NCI-H1048 (cell line): ENCODE results near the gene TRIM66.

Source experiments
- DNase-seq: peaks from one replicate; lab custom pipeline; 2025; lab: John Stamatoyannopoulos, UW

Gene TRIM66

DNA sequence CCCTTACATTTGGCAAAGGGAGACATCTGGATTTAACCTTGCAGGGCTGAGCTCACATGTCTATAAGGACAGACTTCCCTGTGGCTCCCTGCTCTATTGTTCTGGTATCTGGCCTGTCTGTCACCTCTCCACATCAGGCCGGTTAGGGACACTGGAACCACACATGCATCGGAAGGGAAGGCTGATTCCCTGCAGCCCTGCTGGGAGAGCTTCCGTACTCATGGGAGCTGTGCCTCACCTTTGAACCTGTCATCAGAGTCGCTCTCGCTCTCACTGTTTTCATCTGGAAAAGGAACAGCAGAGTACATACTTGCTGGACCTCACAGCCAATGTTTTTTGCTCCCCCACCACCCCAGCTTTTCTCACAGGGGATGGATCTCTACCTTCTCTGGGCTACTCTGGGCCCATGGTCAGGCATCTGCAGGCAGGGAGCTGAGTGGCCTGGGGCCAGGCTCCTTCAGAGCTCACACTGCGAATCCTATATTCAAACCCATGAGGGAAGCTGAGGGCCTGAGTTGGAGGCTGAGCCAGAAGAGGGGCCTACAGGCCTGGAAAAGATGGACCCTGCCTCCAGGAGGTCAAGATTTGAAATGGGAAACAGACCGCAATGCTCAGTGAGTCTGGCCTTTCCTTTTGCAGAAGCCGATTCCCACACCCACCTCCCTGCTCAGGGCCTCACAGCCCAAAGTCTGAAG, 31.4 kb upstream of the TRIM66 start:
- DNase-seq = no peak

DNA sequence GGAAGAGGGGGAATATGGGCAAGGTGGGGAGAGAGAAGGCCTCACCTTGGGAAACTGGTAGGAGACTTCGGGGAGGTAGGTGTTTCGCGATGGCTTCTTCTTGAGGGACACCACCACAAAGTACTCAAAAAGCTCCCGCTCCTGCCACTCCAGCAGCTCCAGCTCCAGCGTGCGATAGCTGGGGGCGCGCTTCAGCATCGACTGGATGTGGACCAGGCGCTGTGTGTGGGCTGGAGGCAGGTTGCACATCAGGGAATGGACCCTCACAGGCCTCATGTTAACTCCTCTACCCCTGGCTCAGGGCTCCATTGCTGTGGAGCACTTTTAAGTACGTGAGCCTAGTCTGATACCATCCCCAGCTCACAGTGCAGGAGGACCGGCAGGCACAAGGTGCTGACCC, 30.0 kb upstream of the TRIM66 start:
- no peak for DNase-seq

DNA sequence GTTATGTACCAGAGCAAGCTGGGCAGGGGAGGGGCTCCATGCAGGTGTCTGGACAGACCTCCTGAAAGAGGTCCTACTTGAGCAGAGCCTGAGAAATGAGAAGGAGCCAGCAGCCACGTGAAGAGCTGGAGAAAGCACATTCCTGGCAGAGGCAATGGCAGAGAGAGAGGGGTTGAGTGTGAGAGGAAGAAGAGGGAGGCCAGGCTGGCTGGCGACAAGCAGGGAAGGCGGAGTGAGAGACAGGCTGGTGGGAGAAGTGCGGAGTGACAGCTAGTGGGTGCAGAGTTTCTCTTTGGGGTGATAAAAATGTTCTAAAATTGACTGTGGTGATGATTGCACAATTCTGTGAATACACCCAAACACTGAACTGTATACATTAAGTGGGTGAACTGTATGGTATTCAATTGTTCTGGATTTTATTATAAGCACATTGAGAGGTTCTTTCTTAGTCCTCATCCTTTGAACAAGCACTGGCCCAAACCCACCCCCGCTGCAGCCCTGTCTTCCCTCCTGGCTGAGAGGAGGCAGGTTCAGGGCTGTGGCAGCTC, 29.5 kb upstream of the TRIM66 start:
- no peak for DNase-seq

DNA sequence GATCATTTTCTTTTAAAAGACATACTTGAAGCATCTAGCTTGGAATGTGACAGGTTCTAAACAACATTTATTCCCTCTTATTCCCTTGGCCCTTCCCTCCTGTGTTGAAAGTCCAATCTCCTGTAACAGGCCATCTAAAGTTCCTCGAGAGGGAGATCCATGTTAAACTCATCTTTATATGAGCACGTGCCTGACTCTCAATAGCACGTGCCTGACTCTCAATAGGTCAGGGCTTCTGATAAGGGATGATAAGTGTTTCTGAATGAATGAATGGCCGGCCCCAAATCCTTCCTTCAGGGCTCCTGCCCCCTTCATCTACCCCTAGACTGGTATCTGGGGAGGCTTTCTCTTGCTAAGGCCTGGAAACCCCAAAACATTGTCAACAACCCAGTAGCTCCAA, 27.3 kb upstream of the TRIM66 start:
- no peak for DNase-seq

DNA sequence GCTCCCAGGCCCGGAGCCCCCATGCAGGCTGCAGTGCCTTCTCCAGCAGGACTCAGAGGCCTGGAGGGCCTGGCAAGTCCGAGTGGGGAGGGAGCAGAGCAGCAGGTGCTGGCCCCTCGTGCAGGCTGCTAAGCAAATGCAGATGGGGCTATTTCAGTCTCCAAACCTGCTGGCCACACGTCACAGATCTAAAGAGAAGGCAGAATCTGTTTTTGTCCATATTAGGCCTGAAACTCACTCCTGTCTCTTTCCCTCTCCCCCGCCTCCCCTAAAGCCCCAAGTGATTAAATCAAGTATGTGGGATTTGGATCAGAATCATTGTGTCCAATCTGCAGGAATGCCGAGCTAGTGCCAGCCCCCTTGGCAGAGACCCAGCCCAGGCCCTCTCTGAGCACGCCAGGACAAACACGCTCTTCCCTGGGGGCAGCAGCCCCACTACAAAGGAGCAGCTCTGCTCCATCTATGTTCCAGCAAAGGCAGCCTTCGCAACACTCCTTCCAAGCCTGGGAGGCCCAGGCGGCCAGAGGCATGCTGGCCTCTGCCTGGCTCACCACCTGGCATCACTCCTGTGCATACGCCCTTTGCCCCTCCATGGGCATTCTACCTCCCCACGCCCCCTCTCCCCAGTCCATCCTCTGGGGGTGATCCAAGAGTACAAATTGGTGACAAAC, 26.7 kb upstream of the TRIM66 start:
- no peak for DNase-seq

DNA sequence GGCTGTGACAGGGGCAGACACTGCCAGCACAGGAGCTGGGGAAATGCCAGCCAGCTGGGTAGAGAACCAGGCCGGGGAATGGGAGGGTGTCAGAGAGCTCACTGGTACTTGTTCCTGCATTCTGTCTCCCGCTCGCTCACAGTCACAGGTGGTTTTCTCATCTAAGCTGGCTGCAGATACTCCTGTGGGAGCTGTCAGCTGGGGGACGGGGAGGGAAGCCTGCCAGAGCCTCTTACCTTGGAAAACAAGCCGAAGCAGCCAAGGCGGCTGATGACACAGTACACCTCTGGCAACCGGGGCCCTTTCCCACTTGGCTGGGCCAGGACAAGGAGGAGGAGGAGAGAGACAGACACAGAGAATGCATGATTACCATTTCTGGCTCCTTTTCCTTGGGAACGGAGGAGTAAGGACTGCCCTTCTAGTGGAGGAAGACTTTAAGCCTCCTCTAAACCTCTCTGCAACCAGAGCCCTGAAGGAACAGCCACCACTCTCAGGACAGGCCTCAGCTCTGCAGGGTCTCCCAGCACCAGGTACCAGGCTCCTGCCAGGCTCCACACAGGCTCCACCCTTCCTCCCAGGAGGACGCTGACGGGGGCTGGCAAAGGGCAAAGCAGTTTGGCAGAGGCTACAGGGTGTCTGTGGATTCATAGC, 25.2 kb upstream of the TRIM66 start:
- DNase-seq = no peak

DNA sequence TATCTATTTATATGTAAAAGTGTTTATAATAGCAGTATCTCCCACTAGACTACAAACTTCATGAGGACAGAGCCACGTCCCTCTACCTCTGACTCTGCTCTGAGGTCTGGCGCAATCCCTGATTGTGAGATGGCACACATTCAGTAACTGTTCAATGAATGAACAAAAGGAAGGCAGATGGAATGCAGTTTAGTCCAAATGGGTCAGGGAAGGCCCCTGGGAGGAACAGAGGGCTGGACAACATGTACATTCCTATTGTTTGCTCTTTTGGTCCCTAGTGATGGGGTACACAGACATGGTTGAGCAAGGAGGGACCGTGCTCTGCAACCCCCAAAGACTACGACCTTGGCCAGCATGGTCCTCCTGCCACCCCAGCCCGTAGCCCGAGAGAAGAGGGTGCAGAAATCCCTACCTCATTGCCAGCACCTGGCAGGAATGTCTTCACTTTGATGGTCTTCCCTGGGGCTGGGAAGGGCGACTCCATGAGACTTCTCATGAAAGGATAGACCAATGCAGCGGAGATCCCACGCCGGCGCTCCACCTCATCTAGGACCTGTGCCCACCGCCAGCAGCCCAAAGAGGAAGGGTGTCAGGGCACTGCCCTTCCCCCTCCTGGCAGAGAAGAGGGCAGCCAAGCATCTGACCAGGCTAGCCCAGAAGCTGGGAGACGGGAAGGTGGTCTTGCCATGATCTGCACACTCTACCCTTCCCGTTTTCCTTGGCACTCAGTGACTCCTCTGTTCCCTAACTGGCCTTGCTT, 24.4 kb upstream of the TRIM66 start:
- DNase-seq = no peak

DNA sequence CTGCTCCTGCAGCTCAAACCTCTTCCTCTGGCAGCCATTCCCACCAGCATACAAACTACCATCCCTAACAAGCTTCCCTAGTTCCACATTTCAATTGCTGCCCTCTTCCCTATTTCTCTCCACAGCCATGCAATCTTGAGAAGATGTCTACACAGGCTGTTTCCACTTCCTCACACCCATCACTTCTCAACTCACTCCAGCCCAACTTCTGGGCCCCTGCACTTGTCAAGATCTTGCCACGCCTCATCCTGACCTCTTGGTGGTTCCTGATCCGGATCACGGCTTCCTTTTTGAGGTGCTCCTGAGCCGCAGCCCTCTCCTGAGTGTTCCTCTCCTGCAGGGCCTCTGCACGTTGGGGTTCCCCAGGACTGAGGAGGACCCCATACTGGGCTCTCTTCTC, 22.7 kb upstream of the TRIM66 start:
- DNase-seq = no peak

DNA sequence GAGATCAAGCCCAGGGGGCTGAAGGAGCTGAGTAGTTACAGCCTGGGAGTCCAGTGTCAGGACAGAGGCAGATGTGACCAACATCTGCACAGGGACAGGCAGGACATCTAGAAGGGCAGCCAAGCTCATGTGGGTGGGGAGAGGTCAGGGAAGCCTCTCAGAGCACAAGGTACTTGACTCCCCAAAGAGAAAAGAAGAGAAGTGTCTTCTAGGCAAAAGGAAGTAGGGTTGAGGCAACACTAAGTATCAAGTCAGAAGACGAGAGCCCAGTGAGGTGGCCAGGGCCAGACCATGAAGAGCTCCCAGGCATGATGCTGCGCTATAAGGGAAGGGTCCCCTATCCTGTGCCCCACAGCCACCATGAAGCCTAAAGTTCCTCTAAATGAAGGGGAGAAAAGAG, 21.7 kb upstream of the TRIM66 start:
- DNase-seq = no peak

DNA sequence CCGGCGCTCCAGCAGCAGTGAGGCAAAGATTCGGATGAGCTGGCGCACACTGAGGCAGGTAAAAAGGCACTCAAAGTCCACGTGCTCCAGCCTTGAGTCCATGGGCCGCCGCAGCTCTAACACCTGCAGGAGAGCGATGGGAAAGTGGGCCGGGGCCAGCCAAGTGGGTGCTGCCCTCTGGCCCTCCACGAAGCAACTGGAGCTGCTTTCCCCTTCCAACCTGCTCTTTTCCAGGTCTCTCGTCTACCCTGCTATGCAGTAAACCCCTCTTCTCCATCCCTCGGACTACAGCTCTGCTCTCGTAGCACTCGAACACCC, 20.1 kb upstream of the TRIM66 start:
- no peak for DNase-seq

DNA sequence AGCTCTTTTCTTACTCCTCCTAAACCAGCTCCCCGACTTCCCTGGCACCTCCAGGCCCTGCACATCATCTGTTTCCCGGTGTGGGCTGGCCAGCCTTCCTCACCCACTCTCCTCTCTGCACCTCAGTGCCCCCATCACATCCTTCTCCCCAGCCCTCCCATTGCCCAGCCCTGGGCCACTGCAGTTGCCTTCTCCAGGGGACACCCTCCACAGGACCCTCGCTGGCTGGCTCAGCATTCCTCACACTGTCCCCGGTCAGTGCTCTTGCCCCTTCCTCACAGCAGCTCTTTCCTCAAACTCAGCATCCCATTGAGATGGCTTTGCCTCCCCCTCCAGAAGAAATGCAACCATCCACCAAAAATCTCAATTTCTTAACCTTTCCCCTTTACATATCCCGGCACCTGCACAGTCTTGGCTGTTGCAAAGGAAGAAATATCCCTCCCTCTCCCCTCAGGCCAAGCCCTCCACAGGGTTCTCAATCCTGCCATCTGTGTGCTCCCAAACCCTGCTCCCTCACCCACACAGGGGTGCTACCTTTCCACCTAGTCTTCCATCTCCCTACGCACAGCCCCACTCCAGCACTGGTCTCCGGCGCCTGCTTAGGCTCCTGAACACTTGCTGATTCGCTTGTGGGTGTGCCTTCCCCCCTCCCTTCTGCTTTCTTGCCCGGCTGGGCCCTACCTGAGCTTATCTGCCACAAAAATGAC, 19.6 kb upstream of the TRIM66 start:
- no peak for DNase-seq

DNA sequence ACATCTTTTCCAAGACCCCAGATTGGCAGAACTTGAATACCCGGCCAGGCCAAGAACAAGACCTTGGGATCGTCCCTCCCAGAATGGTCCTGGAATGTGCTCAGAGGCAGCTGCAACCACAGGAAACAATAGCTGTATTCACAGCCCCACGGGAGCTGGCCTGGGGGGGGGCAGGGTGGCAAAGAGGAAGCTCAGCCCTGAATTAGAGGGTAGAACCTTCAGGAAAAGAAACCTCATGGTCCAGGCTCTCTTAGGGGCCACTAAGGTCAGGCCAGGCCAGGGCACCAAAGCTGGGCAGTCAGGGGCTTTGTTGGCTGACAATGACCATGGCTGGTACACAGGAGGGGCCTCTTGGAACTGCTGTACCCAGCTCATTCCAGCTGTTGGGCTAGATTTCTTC, 17.4 kb upstream of the TRIM66 start:
- no peak for DNase-seq

DNA sequence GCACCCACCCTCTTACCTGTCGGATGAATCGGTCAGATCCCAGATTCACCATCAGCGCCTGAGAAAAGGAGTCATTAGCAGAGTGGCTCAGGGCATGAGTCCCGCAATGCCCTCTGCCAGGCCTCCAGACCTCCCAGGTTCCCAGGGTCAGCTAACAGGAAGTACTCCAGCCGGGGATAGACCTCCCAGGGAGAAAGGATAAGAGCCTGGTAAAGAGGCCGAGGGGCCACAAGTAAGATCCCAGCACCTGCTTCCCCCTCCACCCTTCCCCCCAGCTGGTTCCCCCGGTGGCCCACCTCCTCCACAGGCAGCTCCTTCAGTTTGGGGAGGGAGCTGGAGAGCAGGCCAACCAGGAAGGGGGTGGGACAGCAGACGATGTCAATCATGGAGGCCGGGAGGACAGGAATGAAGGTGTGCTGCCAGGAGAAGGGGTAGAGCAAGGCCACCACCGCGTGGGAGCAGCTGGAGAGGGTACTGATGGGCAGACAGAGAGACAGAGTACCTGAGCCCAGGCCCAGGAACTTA, 16.5 kb upstream of the TRIM66 start:
- no peak for DNase-seq

DNA sequence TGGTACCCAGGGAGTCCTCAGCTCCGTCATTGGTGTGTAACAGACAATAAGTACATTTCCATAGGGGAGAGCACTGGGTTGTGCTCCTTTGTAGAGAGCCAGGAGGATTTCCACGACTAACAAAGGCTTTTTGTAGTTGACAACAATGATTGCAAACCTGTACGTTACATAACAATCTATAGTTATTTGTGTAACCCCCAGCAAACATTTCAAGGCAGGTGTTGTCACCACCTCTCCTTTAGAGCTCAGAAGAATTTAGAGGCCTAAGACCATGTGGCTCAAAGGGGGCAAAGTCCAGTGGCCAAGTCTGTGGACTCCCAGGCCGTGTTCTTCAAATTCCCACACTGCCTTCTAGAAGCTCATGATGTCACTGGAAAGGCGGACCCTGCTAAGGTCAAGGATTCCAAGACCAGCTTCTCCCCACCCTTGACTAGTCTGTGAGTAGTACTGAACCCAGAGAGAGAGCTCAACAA, 15.9 kb upstream of the TRIM66 start:
- no peak for DNase-seq

DNA sequence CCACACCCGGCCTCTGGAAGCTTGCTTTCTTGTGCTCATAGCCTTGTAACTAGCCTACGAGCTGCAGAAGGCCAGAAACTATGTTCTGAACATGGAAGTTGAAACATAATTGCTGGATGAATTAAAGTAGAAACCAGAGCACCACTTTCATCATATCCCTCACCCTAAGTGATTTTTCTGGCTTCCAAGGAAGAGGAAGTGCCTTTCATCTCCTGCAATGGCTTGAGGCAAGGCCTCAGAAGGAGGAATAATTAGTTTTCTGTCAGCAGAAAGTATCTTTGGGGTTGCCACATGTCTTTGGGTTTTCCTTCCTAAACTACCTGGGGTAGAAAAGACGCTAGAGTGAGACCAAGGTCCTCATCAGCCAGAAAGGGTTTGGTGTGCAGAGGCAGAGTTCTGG, 14.6 kb upstream of the TRIM66 start:
- DNase-seq = no peak

DNA sequence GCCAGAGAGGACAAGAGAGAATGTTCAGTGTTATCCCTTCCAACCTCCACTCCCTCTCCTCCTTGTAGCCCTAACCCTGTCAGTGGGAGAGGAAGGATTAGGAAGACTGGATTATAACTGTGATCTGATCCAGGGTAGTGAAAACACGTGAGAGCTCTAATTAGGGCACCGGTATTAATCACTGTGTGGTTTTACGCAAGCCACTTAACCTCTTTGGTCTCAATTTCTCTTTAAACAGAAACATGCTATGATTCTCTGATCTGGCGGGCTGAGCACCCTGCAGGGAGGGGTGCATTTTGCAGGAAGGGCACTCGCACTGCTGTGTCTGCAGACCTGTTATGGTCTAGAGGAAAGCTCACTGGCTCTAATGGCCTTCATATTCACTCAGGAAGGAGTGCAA, 11.7 kb upstream of the TRIM66 start:
- no peak for DNase-seq

DNA sequence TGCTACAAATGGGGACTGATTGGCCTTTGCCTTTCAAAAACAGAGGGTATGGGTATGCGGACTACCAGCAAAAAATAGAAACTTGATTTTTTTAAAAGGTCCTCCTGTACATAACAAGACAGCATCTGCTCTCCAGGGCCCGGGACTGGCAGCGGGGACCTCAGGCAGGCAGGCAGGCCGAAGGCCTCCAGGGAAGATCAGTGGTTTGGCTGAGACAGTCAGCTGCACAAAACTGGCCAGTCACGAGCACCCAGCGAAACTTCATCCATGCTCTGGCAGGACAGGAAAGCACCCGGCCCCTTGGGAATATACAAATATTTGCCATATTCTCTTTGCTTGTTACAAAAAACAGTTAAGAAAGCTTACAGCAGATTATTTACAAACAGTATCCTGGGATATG, 11.1 kb upstream of the TRIM66 start:
- DNase-seq = no peak

DNA sequence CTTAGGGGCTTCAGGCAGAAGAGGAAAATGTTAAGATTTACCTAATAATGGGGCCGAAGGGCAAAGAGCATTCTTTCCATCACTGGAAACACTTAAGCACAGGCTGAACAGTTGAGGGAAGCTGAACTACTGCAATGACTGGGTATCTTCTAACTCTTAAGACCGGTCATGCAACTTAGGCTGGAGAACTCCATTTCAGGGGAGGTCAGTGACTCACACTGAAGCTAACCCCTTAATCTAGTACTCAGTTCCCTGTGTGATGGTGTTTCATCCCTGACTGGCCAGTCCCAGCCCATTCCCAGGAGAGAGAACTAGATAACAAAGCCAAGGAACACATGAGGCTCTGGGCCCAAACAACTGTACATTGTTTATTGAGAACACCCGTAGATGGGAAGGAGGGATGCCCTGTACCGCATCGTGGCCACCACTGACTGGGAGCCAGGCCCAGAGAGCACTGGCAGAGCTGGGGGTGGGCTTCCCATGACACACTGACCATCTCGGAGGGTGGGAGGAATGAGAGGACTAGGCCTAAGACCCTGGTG, 10.6 kb upstream of the TRIM66 start:
- DNase-seq = no peak

DNA sequence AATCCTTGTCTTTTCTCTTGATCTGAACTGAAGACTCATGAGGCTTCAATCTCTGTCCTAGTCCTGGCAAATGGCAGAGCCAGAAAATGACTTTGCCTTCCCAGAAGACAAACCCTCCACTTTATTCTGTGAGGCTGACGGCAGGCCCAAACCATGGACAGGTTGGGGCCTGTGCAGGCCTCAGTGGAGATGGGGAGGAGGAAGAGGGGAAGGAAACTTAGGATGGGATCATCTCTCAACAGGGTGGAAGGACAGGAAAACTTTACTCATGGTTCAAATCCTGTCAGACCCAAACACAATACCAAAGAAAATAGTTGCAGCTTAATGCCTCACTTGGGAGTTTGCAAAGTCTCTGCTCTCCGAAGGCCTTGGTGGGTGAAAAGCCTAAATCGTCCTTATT, 10.0 kb upstream of the TRIM66 start:
- DNase-seq = no peak

DNA sequence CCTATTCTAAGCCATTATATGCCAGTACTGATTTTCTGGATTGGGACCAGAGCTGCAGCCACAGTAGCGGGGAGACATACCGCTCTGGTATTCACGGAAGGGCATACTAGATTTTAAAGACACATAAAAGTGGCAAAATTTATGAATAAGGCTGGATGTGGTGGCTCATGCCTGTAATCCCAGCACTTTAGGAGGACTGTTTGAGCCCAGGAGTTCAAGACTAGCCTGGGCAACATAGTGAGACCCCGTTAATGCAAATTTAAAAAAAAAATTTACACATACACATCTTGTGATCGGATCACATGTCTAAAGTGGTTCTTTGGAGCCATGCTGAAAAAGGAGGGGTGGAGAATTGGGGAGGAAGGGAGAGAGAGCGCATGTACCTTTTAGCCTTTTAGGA, 9.1 kb upstream of the TRIM66 start:
- DNase-seq = no peak
